ENCODE results near the gene L3MBTL1.

The L3MBTL1 gene

DNA sequence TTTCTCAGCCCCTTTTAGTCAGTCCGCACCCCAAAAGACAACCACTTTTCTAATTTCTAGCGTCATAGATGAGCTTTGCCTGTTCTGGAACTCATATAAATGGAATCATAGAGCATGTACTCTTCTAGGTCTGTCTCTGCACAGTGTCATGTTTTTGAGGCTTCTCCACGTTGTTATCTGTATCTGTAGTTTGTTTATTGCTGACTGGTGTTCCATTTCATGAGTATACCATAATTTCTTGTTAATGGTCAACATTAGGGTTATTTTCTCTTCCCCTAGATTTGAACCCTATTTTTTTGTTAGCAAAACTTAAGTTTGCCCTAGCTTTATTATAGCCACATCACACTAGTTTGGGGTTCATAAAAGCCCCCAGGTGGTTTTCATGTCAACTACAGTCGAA lies 35.2 kb downstream of the L3MBTL1 start:
- no peak overlapping the region for H3K27ac ChIP-seq
- TF ChIP-seq ZFX (IDR thresholded peaks at IDR 0.05; ENCODE audit: borderline replicate concordance), result no peak
- TF ChIP-seq, protein P1, sequence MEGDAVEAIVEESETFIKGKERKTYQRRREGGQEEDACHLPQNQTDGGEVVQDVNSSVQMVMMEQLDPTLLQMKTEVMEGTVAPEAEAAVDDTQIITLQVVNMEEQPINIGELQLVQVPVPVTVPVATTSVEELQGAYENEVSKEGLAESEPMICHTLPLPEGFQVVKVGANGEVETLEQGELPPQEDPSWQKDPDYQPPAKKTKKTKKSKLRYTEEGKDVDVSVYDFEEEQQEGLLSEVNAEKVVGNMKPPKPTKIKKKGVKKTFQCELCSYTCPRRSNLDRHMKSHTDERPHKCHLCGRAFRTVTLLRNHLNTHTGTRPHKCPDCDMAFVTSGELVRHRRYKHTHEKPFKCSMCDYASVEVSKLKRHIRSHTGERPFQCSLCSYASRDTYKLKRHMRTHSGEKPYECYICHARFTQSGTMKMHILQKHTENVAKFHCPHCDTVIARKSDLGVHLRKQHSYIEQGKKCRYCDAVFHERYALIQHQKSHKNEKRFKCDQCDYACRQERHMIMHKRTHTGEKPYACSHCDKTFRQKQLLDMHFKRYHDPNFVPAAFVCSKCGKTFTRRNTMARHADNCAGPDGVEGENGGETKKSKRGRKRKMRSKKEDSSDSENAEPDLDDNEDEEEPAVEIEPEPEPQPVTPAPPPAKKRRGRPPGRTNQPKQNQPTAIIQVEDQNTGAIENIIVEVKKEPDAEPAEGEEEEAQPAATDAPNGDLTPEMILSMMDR (IDR thresholded peaks at IDR 0.05), result no peak

- TF ChIP-seq, protein P1 (IDR thresholded peaks at IDR 0.05), result no peak
- TF ChIP-seq ZFX (IDR thresholded peaks at IDR 0.05; ENCODE audit: borderline replicate concordance), result no peak
Observed at GRCh38 chr20:43543138-43543537, 35.6 kb downstream of the L3MBTL1 start.

GRCh38 chr20:43544501-43544900 lies 37.0 kb downstream of the L3MBTL1 start:
- no peak for TF ChIP-seq ZFX (IDR thresholded peaks at IDR 0.05; ENCODE audit: borderline replicate concordance)
- TF ChIP-seq, protein P1 (IDR thresholded peaks at IDR 0.05), result no peak
- H3K27ac ChIP-seq, result no peak overlapping the region

More at GRCh38 chr20:43543138-43543537, 35.6 kb downstream of the L3MBTL1 start:
- no peak overlapping the region for H3K27ac ChIP-seq

DNA sequence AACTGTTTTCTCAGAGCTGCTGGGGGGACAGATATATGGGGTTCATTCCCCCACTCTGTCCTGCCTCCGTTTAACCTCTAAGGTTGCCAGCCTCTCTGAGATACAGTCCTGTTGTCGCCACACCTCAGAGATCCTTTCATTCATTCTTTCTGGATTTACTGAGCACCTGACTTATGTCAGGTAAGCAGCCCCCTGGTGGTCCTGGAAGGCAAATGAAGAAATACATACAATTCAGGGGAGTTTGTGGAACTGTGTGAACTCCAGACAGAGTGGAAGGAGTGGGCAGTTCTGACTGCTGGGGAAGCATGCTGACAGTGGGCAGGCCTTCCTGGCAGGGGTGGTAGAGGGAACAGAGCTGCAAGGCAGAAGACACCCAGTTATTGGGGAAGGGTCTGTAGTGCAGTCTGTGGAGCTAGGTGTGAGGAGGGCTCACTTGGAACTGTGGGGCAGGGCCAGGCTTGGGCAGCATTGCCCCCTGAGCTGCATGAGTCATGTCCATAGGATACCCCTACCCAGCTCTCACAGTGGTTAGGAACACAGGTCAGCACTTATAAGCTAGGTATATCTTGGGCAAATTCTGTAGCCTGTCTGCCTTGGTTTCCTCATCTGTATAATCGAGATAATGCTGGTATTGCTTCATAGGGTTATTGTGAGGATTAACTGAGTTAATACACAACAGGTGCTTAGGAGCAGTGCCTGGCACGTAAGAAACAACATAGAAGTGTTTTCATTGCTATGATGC lies 38.5 kb downstream of the L3MBTL1 start:
- no peak overlapping the region for H3K27ac ChIP-seq
- no peak for TF ChIP-seq ZFX (IDR thresholded peaks at IDR 0.05; ENCODE audit: borderline replicate concordance)
- TF ChIP-seq, protein P1 (IDR thresholded peaks at IDR 0.05), result no peak

GRCh38 chr20:43548273-43548880 lies 40.9 kb downstream of the L3MBTL1 start:
- TF ChIP-seq, protein P1 (IDR thresholded peaks at IDR 0.05), result no peak
- no peak for TF ChIP-seq ZFX (IDR thresholded peaks at IDR 0.05; ENCODE audit: borderline replicate concordance)
- no peak overlapping the region for H3K27ac ChIP-seq

- no peak overlapping the region for H3K27ac ChIP-seq
- TF ChIP-seq, protein P1 (IDR thresholded peaks at IDR 0.05), result no peak
- no peak for TF ChIP-seq ZFX (IDR thresholded peaks at IDR 0.05; ENCODE audit: borderline replicate concordance)
Observed at GRCh38 chr20:43549416-43550065, 42.0 kb downstream of the L3MBTL1 start.

DNA sequence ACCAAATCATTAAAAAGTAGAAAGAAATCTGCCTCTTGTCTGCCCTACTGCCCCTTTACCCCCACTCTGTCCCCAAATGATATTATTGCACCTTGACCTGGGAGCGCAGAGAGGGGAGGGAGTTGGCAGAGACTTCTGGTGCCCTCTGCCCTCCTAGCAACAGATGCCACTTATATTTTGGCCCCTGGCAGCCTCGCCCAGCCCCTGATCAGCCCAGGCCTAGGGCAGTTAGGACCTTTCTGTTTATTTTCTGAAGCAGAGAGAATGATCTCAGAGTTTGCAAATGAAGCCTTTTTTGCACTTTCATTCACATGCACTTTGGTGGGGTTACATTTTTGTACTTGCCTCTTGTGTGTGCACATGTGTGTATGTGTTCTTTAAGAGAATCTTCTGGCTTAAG lies 43.0 kb downstream of the L3MBTL1 start:
- no peak overlapping the region for H3K27ac ChIP-seq
- TF ChIP-seq, protein P1 (IDR thresholded peaks at IDR 0.05), result no peak
- TF ChIP-seq ZFX (IDR thresholded peaks at IDR 0.05; ENCODE audit: borderline replicate concordance), result no peak

All from 22Rv1 (cell line).